Activated T-helper 9 cell treated with anti-CD3 and anti-CD28 coated beads, Interleukin-2, amount 50 U/mL, for 16 hours (primary cell): ENCODE results near the gene NAA80.

Source experiments
- DNase-seq: peaks from one replicate; pipeline ENCODE4 v3.0.0-alpha.2; 2020; ENCODE audit warnings: low read depth

NAA80 gene

GRCh38 chr3:50298836-50299637, at the start of gene NAA80, which contains the start of gene HYAL3:
TSS of gene NAA80 (minus strand) at chr3:50299405. CDS start at chr3:50297463, 1,942 bp downstream.
TSS of gene HYAL3 (minus strand) at chr3:50299405. CDS start at chr3:50295602, 3,803 bp downstream.
- peak; percentile 98 for DNase-seq

GRCh38 chr3:50347187-50347813, 48.1 kb upstream of the NAA80 start:
- DNase-seq = peak; percentile 63

DNA sequence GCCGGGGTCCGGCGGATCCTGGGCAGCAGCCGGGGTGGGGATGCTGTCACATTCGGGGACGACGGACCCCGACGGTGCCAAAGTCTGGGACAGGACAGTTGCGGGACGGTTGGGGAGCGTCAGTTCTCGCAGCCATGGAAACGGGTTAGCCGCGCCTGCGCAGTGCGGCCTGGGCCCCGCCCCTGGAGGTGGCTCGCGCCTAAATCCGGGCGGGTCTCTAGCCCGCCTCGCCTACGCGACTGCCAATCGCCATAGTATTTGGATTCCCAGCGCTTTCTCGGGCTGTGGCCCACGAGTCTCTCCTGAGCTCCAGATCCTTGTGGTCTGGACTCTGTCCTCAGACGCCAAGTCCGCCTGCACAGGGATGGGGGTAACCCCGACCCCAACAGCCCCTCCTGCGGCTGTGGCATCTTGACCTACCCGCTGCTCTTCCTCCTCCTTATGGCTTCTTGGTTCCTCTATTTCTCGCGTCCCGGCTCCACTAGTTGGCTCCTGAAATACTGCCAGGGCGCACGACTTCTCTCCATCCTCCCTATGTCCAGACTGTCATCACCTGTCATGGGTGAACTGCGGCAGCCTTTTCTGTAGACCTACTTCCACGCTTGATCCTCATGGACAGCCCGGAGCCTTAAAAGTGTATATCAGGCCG, 46.5 kb upstream of the NAA80 start, which contains the start of gene ZMYND10:
TSS of gene ZMYND10 (minus strand) at position 147 of the 649 bp plus-strand sequence. CDS start 153 bp downstream, outside the sequence.
- peak; percentile 64 for DNase-seq

- no peak for DNase-seq
Observed at GRCh38 chr3:50345008-50345407, 45.8 kb upstream of the NAA80 start.

GRCh38 chr3:50342813-50343633, 43.8 kb upstream of the NAA80 start:
- no peak for DNase-seq

GRCh38 chr3:50341996-50342650, 42.9 kb upstream of the NAA80 start:
- DNase-seq = no peak

GRCh38 chr3:50341537-50341936, 42.3 kb upstream of the NAA80 start:
- no peak for DNase-seq

GRCh38 chr3:50340448-50341329, 41.5 kb upstream of the NAA80 start, which contains the start of gene RASSF1:
TSS of gene RASSF1 (minus strand) at chr3:50340836. CDS start at chr3:50340805, 31 bp downstream.
- DNase-seq = peak; percentile 50

- no peak for DNase-seq
Observed at GRCh38 chr3:50340147-50340447, 40.9 kb upstream of the NAA80 start.

DNA sequence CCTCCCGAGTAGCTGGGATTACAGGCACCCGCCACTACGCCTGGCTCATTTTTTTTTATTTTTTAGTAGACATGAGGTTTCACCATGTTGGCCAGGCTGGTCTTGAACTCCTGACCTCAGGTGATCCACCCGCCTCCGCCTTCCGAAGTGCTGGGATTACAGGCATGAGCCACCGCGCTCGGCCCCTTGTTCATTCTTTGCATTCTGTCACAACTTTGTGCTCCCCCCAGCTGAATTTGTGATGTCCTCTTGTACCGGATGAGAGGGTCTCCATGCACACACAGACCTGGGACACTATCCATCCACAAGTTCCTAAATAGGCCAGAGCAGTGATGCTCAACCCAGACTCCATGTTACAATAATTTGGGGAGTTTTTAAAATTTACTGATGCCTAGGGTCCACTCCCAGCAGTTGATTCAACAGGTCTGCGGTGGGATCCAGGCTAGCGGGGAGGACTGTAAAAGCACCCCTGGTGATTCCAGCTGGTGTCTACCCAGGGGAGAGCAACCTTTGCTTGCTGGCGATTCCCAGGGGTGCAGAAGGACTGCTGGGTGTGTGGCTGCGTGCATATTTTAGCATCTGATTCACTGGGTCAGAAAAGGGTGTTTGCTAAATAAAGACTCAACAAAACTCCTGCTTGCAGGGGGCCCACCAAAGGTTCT, 40.4 kb upstream of the NAA80 start:
- no peak for DNase-seq

- DNase-seq = no peak
Observed at GRCh38 chr3:50338965-50339364, 39.8 kb upstream of the NAA80 start.

- peak; percentile 94 for DNase-seq
Observed at GRCh38 chr3:50337175-50337861, 38.1 kb upstream of the NAA80 start.

DNA sequence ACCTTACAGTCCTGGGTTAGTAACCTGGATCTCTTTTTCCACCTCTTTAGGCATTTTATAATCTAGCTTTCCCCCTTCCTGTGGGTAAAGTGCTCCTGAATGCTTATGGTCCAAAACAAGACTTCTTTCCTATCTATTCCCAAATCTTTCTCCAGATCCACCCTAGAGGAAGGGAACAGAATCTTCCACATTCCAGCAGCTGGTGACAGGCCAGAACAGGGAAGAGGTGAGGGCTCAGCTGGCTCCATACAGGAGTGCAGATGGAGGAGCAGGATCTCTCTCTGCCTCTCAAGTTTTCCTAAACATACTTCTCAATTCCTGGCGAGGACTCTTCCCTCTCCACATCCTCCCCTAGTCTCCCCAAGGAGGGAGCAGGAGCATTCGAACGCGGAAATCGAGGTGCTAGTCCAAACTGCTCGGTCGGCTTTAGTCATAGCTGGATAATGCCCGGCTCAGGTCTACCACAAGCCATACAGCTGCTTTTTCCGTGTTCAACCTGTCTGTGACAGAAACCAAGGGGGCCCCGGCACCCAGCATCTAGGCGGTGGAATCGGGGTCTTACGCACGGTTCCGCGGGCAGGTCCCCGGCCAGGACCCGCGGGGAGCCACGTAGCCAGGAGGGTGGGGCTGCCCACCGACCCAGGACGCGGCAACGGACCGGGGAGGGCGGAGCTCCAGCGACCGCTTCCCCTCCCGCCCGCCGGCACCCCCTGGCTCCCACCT, 37.4 kb upstream of the NAA80 start:
- DNase-seq = no peak

GRCh38 chr3:50334339-50335075, 35.3 kb upstream of the NAA80 start:
- no peak for DNase-seq

DNA sequence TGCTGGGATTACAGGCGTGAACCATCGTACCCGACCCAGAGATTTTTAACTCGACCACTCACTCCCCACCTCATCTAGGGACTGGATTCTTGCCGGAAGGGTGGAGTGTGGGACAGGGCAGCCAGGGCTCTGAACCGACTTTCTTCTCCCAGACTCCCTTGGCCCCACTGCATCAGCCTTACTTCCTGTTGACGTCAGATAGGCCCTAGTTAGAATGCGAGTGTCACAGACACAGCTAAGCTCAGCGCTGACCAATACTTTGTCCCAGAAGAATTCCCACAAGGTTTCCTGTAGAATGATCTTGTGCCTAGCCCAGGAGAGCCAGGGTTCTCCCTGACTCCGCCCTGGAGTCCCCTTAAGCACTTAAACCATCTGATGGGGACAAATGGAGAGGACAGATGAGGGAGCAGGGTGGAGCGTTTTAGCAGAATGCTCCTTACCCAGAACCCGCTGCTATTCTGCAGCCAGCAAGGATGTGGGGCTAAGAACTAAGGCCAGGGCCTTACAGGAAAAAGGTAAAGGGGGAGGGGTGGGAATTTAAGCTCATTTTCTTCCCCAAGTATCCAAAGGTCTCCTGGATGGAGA, 34.6 kb upstream of the NAA80 start:
- DNase-seq = no peak

GRCh38 chr3:50331364-50331907, 32.2 kb upstream of the NAA80 start:
- DNase-seq = no peak

DNA sequence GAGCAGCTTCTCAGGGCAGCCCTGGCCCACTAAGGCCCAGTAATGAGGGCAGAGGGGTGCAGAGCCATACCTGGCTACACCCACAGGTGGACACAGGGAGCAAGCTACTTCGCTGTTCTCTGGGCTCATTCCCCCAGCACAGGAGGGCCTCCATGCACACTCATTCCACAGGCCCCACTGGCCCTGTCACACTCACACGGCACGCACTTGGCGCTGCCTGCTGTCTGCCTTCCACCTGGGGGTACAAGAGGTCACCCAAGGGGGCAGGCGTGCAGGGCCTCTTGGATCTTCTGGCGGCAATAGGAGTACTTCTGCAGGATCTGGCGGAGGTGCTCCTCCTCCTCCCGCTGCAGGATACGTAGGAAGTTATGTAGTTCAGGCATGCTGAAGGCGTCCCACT, 31.1 kb upstream of the NAA80 start:
- DNase-seq = no peak
